Measurements from ENCODE around the gene GLS2. TPM values are rescaled to one million over a fixed set of nuclear protein-coding genes. Genes with fewer than 3 reads are reported as not detected.

The GLS2 gene
- total and polyA plus RNA-seq, 10 of the 15 experiments (the other 5 are each of a cell fraction or from before 2014, with no cell fraction given), result 0.64 to 6.4 (median 3.3) TPM

DNA sequence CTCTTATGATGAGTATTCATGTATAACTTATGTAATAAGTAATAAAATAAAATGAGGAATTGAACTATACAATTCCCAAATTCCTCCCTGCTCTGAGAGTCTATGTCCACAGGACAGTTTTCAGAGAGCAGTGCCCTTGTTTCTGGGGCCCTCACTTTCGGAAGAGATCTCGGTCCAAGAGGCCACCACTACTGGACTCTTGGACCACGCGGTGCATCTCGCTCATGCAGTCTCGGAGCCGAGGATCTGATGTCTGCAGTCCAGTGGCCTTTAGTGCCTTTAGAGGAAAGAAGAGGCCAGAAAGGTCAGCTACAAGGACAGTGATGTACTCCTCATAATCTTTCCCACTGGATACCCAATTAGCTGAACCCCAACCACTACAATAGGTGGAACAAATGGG, 8.3 kb downstream of the GLS2 start (continued):
- no peak for TF ChIP-seq SREBF1 (IDR thresholded peaks at IDR 0.05; ENCODE audit: low read length)
- TF ChIP-seq DPF2 (IDR thresholded peaks at IDR 0.05), result no peak
- no peak for TF ChIP-seq SMAD5 (IDR thresholded peaks at IDR 0.05; ENCODE audit: low read depth)
- TF ChIP-seq, protein P1, sequence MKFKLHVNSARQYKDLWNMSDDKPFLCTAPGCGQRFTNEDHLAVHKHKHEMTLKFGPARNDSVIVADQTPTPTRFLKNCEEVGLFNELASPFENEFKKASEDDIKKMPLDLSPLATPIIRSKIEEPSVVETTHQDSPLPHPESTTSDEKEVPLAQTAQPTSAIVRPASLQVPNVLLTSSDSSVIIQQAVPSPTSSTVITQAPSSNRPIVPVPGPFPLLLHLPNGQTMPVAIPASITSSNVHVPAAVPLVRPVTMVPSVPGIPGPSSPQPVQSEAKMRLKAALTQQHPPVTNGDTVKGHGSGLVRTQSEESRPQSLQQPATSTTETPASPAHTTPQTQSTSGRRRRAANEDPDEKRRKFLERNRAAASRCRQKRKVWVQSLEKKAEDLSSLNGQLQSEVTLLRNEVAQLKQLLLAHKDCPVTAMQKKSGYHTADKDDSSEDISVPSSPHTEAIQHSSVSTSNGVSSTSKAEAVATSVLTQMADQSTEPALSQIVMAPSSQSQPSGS (IDR thresholded peaks at IDR 0.05; ENCODE audit: low read length), result no peak
- TF ChIP-seq NBN (IDR thresholded peaks at IDR 0.05), result no peak
- TF ChIP-seq SUPT20H (IDR thresholded peaks at IDR 0.05; ENCODE audit: borderline replicate concordance, control insufficient read depth, low read depth, low read length), result no peak
- no peak for TF ChIP-seq CREB1 (IDR thresholded peaks at IDR 0.05; ENCODE audit: low read depth)

DNA sequence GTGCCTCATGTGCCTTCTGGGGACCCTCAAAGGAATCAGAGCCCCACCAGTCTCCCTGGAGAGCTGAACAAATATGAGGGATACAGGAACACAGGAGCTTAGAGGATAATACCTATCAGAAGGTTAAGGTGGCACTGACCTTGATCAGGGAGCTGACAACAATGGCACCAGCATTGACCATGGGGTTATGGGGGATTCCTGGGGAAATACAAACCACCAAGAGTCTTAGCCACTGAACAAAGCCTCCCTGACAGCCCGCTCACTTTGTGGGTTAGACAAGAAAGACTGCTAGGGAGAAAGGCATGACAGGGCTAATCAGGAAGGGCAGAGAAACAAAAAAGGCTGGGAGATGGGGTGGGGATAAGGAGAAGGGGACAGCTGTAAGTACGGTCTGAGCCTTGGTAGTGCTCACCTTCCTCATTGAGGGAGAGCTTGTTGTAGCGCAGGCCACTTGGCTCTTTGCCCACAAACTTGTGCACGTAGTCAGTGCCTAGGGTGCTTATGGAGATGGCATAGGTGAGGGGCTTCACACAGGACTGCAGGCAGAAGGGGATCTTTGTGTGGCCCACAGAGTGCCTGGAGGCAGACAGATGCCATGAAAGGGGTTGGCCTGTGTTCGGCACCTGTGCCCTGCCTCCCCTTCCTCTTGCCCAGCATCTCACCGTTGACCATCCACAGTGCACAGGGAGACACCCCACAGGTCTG, 10.3 kb downstream of the GLS2 start:
- Histone ChIP-seq H4K20me1 (ENCODE audit: control insufficient read depth, insufficient read depth) (peaks cover 3% of the 10 kb centered on the region; the same call in 1 of the 2 replicates), H3K9ac (ENCODE audit: control insufficient read depth, insufficient read depth, low read length) (no peak overlapping the region), H3K27me3 (replicated peaks in 1 of 2; ENCODE audit: control insufficient read depth in 2 of 2, insufficient read depth in 2 of 2, low read length in 1 of 2) (no peaks in the 10 kb centered on the region), H3K4me1 (ENCODE audit: control insufficient read depth, insufficient read depth, low read length) (peaks cover 14% of the 10 kb centered on the region), H3K4me2 (ENCODE audit: control insufficient read depth, insufficient read depth) (no peak overlapping the region), H3K79me2 (ENCODE audit: control insufficient read depth, insufficient read depth, low read length) (peaks cover under 1% of the 10 kb centered on the region; the same call in 1 of the 2 replicates), H3K9me3 (replicated peaks; ENCODE audit: control insufficient read depth, insufficient read depth, low read length) (no peaks in the 10 kb centered on the region), H3K27ac (ENCODE audit: control insufficient read depth, insufficient read depth) (no peak overlapping the region), H2AFZ (ENCODE audit: control insufficient read depth, low read depth, low read length) (no peak overlapping the region), H3K36me3 (ENCODE audit: control insufficient read depth in 2 of 2, insufficient read depth in 2 of 2, low read length in 1 of 2) (no peaks in the 10 kb centered on the region; a peak in 1 of 4 replicates), H3K4me3 (no peak overlapping the region)
- RAD21 ChIA-PET (ENCODE audit: unreplicated experiment), result no interaction called here
- CTCF ChIA-PET, result interaction anchor here (0.8 kb wide), 1 partner anchor 13 kb away, joined by 4 read pairs; no protein-coding TSS in a partner anchor
- SMC1A ChIA-PET (ENCODE audit: uncharacterized antibody, unreplicated experiment), result interaction anchor here (0.7 to 3.1 kb wide), 4 partner anchors 7 to 186 kb away, joined by 3 to 9 read pairs (median 3); no protein-coding TSS in a partner anchor
- intact Hi-C loops (cut with micrococcal nuclease; ENCODE audit: unreplicated experiment) (no loop called here), in situ Hi-C loops (cut with MboI) (no loop called here)
- no TSS peak for BruUV-seq (replicated peaks)
- POLR2A ChIA-PET, result interaction anchor here (0.6 kb wide), 1 partner anchor 158 kb away, joined by 3 read pairs; no protein-coding TSS in a partner anchor
- ATAC-seq, result peak; percentile 67
- no peak for FAIRE-seq
- DNase-seq (ENCODE audit: low read depth, low spot score), result no peak
- 89% methylated on average over 6 of the region's 6 CpGs for WGBS (ENCODE audit: insufficient coverage, insufficient replicate concordance, low lambda C conversion rate, missing lambda C conversion rate)
- no peak for TF ChIP-seq KAT2A (conservative IDR thresholded peaks at IDR 0.05; ENCODE audit: control insufficient read depth, low read depth, low read length)
- TF ChIP-seq STAT3 (IDR thresholded peaks at IDR 0.05; ENCODE audit: low read depth, low read length), result no peak
- TF ChIP-seq BMI1 (IDR thresholded peaks at IDR 0.05; ENCODE audit: borderline replicate concordance), result no peak
- TF ChIP-seq, protein P2, sequence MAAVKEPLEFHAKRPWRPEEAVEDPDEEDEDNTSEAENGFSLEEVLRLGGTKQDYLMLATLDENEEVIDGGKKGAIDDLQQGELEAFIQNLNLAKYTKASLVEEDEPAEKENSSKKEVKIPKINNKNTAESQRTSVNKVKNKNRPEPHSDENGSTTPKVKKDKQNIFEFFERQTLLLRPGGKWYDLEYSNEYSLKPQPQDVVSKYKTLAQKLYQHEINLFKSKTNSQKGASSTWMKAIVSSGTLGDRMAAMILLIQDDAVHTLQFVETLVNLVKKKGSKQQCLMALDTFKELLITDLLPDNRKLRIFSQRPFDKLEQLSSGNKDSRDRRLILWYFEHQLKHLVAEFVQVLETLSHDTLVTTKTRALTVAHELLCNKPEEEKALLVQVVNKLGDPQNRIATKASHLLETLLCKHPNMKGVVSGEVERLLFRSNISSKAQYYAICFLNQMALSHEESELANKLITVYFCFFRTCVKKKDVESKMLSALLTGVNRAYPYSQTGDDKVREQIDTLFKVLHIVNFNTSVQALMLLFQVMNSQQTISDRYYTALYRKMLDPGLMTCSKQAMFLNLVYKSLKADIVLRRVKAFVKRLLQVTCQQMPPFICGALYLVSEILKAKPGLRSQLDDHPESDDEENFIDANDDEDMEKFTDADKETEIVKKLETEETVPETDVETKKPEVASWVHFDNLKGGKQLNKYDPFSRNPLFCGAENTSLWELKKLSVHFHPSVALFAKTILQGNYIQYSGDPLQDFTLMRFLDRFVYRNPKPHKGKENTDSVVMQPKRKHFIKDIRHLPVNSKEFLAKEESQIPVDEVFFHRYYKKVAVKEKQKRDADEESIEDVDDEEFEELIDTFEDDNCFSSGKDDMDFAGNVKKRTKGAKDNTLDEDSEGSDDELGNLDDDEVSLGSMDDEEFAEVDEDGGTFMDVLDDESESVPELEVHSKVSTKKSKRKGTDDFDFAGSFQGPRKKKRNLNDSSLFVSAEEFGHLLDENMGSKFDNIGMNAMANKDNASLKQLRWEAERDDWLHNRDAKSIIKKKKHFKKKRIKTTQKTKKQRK (IDR thresholded peaks at IDR 0.05; ENCODE audit: low read depth, low read length), result no peak
- TF ChIP-seq POLR2A (IDR thresholded peaks at IDR 0.05; ENCODE audit: low read depth, low read length), result peak; percentile 27; the same call in 1 of the 2 replicates
- peak; percentile 34; the same call in 1 of the 2 replicates for TF ChIP-seq RUNX3 (IDR thresholded peaks at IDR 0.05; ENCODE audit: low read length)
- TF ChIP-seq, protein P3, sequence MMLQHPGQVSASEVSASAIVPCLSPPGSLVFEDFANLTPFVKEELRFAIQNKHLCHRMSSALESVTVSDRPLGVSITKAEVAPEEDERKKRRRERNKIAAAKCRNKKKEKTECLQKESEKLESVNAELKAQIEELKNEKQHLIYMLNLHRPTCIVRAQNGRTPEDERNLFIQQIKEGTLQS (IDR thresholded peaks at IDR 0.05; ENCODE audit: borderline replicate concordance, extremely low read depth, low read depth, low read length), result no peak

All from GM12878 (cell line).